Measurements from ENCODE around the gene RNF213.

GRCh38 chr17:80307994-80308691 lies 47.5 kb downstream of the RNF213 start:
- TF ChIP-seq, protein P1, sequence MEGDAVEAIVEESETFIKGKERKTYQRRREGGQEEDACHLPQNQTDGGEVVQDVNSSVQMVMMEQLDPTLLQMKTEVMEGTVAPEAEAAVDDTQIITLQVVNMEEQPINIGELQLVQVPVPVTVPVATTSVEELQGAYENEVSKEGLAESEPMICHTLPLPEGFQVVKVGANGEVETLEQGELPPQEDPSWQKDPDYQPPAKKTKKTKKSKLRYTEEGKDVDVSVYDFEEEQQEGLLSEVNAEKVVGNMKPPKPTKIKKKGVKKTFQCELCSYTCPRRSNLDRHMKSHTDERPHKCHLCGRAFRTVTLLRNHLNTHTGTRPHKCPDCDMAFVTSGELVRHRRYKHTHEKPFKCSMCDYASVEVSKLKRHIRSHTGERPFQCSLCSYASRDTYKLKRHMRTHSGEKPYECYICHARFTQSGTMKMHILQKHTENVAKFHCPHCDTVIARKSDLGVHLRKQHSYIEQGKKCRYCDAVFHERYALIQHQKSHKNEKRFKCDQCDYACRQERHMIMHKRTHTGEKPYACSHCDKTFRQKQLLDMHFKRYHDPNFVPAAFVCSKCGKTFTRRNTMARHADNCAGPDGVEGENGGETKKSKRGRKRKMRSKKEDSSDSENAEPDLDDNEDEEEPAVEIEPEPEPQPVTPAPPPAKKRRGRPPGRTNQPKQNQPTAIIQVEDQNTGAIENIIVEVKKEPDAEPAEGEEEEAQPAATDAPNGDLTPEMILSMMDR (IDR thresholded peaks at IDR 0.05; ENCODE audit: low read depth, low read length, missing input control), result no peak
- TF ChIP-seq HNF4G (IDR thresholded peaks at IDR 0.05), result no peak

All from liver (tissue), 3 donors.